Fibroblast of the conjunctiva (primary cell): ENCODE measurements around the gene TEKT1.
"Not testable (repeated sequence)": the region's sequence is repeated elsewhere in the genome, so short reads cannot be mapped to it uniquely, and the experiment has no call there.

Experiments
- DNase-seq: peaks from one replicate; pipeline ENCODE4 v3.0.0-alpha.2; 2010; ENCODE audit warnings: low read depth

TEKT1 gene

DNA sequence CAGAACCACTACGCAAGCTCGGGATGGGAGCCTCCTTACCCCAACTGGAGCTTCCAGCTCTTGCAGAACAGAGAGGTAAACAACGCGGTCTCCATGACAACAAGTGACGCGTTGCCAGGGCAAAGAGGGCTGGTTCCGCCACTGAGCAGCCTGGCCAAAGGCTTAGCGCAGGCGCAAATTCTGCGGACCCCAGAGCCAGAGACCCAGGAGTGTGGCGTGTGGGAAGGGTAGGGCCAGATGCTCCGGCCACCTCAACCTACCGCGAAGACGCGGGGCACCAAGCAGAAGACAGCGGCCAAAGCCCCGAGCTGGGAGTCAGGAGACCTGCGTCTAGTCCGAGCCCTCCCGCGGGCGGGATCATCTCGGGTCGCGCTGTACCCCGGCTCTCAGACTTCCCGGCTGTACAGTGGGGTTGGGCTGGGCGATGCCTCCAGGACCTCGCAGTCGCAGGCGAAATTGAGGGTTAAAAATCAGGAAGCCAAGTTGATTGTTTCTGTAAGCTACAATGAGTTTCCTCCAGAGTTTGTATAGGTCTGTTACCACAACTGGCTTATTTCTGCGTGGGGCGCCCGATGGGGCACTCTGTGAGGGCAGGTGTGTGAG lies at the start of gene TEKT1:
Gene TEKT1 (minus strand): TSS at position 69 of the 603 bp plus-strand sequence. CDS start 1,353 bp downstream, outside the sequence.
- peak; percentile 38 for DNase-seq

GRCh38 chr17:6879221-6879975 lies 47.9 kb upstream of the TEKT1 start:
- not testable (repeated sequence) for DNase-seq

GRCh38 chr17:6875276-6875675 lies 43.7 kb upstream of the TEKT1 start:
- not testable (repeated sequence) for DNase-seq

DNA sequence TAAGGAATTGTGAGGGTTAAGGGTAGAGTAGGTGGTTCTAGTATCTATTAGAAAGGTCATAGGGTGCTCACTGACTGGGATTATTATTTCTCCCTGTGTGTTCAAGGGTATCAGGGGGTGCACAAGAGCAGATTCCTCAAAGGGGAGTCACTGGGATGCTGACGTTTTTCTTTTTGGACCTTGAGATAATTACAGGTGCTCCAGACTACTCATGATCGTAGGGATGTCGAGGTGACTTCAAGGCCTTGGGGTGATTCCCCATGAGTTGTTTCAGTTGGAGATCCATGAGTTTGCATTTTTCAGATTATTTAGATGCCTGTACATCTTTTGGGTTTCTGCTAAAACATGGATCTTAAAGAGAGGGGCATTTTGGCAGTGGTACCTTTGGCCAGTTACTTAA lies 41.4 kb upstream of the TEKT1 start:
- DNase-seq, result no peak

GRCh38 chr17:6870841-6871240 lies 39.3 kb upstream of the TEKT1 start:
- no peak for DNase-seq

- no peak for DNase-seq
These were observed 37.1 kb upstream of the TEKT1 start for GRCh38 chr17:6868582-6868981.

DNA sequence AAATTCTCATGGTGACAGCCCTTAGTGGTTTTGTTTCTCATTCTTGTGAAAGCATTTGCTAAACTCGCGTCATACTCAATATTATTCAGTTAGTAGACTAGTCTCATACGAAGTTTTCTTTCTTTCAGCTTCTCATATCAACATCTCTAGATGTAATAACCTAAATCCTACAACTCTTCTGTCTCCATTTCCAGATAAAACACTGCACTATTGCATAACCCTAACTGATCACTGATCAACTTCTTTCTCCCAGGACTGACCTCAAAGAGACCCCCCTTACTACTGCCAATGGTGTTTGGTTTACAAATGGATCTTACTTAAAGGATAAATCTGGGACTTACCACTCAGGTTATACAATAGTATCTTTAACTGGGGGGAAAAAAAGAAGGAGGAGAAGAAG lies 36.3 kb upstream of the TEKT1 start:
- DNase-seq, result no peak

- no peak for DNase-seq
These were observed 31.3 kb upstream of the TEKT1 start for GRCh38 chr17:6862825-6863224.

DNA sequence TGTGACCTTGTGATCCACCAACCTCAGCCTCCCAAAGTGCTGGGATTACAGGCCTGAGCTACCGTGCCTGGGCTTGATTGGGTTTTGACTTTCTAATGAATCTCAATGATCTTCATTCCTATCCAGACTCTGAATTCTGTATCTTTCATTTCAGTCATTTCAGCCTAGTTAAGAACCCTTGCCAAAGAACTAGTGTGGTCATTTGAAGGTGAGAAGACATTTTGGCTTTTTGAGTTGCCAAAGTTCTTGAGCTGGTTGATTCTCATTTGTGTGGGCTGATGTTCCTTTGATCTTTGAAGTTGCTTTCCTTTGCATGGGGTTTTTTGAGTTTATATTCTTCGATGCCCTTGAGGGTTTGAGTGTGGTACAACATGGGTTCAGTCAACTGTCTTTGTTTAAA lies 30.6 kb upstream of the TEKT1 start:
- DNase-seq, result no peak

- DNase-seq, result no peak
These were observed 26.4 kb upstream of the TEKT1 start for GRCh38 chr17:6857904-6858303.

DNA sequence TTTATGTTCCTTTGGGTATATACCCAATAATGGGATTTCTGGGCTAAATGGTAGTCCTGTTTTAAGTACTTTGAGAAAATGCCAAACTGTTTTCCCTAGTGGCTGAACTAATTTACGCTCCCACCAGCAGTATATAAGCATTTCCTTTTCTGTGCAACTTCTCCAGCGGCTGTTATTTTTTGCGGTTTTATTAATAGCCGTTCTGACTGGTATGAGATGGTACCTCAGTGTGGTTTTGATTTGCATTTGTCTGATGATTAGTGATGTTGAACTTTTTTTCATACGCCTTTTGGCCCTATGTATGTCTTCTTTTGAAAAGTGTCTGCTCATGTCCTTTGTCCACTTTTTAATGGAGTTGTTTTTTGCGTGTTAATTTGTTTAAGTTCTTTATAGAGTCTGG lies 25.8 kb upstream of the TEKT1 start:
- no peak for DNase-seq

GRCh38 chr17:6856051-6856450 lies 24.5 kb upstream of the TEKT1 start:
- DNase-seq, result no peak

GRCh38 chr17:6853764-6854442 lies 22.4 kb upstream of the TEKT1 start:
- no peak for DNase-seq

DNA sequence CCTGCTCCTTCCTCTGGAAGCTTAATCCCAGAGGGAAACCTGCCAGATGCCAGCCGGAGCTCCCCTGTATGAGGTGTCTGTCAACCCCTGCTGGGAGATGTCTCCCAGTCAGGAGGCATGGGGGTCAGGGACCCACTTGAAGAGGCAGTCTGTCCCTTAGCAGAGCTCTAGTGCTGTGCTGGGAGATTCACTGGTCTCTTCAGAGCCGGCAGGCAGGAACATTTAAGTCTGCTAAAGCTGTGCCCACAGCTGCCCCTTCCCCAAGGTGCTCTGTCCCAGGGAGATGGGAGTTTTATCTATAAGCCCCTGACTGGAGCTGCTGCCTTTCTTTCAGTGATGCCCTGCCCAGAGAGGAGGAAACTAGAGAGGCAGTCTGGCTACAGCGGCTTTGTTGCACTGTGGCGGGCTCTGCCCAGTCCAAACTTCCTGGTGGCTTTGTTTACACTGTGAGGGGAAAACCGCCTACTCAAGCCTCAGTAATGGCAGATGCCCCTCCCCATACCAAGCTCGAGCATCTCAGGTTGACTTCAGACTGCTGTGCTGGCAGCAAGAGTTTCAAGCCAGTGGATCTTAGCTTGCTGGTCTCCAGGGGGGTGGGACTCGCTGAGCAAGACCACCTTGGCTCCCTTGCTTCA lies 17.1 kb upstream of the TEKT1 start:
- not testable (repeated sequence) for DNase-seq

- DNase-seq, result not testable (repeated sequence)
These were observed 14.6 kb upstream of the TEKT1 start for GRCh38 chr17:6846138-6846537.

GRCh38 chr17:6844406-6844805 lies 12.9 kb upstream of the TEKT1 start:
- not testable (repeated sequence) for DNase-seq

DNA sequence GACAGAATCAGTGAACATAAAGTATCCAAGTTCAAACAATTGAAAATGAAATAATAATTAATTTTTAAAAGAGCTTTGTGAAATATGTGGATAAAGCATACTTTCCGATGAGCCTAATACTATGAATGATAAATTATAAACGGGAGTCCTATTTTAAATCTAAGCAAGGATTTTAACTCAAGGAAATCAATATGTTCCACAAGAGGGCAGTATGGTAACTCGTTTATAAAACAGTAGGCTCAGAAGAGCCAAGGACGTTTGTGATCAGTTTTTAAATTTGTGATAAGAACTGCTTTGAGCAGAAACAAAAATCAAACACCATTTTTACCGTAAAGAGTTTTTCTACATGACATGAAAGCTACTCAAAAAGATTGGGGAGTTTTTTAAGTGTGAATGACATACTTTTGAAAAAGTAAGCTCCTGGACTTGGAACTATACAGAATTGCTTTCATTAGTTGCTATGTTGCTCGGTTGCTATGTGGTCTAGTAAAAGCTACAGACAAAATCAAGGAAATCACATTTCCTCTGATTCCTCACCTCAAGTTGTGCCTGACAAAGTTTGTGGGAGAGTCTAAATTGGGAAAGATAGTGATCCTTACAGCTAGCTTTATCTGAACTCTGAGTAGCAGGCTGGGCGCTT lies 11.8 kb upstream of the TEKT1 start:
- peak; percentile 35 for DNase-seq

DNA sequence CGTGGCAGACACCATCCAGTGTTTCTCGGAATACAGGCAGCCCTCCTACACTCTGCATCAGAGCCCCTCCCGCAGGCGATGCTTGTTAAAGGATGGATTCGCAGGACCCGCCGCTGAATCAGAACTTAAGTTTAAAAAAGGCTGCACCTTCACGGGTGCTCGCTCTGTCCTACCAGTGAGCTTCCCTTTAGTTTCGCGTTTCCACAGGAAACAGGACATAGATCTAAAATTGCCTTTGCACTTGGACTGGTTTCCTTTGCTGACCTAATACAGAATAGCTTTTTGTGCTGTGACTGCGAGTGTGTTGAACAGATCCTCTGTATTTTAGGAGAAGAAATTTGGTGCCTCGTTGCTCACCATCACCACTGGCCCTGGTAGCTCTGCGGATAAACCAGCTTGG lies 10.2 kb upstream of the TEKT1 start:
- not testable (repeated sequence) for DNase-seq

- no peak for DNase-seq
These were observed 1.0 kb downstream of the TEKT1 start for GRCh38 chr17:6830383-6830986.

DNA sequence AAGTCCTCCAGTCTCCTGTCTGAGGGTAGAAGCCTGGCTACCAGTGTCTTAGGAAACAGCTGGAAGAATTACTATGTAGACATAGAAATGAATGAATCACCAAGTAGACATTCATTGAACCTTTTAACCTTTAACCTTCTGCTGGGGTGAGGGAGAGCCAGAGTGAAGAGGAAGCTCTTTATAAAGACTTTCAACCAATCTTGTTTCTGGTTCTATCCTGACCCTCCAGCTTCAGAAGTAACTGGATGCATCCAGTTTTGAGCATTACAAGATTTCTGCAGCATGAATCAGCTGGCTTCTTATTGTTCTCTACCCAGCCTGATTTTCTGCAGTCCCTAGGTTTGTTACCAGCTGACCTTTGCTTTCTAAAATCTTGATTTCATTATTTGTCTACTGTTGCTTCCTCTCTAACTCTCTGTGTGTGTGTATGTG lies 8.5 kb downstream of the TEKT1 start:
- peak; percentile 26 for DNase-seq

- no peak for DNase-seq
These were observed 12.6 kb downstream of the TEKT1 start for GRCh38 chr17:6818938-6819337.

DNA sequence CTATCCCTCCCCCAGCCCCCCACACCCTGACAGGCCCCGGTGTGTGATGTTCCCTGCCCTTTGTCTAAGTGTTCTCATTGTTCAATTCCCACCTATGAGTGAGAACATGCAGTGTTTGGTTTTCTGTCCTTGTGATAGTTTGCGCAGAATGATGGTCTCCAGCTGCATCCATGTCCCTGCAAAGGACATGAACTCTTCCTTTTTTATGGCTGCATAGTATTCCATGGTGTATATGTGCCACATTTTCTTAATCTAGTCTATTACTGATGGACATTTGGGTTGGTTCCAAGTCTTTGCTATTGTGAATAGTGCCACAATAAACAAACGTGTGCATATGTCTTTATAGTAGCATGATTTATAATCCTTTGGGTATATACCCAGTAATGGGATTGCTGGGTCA lies 15.2 kb downstream of the TEKT1 start:
- not testable (repeated sequence) for DNase-seq
